Spleen (tissue), 7 donors: ENCODE measurements around the gene VTI1A.
"Not testable (repeated sequence)": the region's sequence is repeated elsewhere in the genome, so short reads cannot be mapped to it uniquely, and the experiment has no call there.

Source experiments
- POLR2AphosphoS5 ChIP-seq, 3 donors: sonication (generic); formaldehyde crosslinking; IDR thresholded peaks; one replicate each; pipeline ENCODE4 v1.5.1; 2017; ENCODE audit warnings: antibody characterized with exemption in 3 of 3
- TF ChIP-seq, protein P1 (sequence below), 11 experiments: fragments of 200-600 bp in 7 of 11; fragments of 450-650 bp in 4 of 11; sonication (generic) in 4 of 11; IDR thresholded peaks in 8 of 11; conservative IDR thresholded peaks in 3 of 11; 1 replicate in 7 of 11; 2 replicates in 4 of 11; pipeline versions ENCODE4 v1.4.0 to v1.8.0; 2016 to 2021; ENCODE audit warnings: antibody characterized with exemption in 11 of 11, inconsistent platforms in 4 of 11, mild to moderate bottlenecking in 1 of 11
- donor health status: DM: no; HTN: no; CAD: no; lungs with moderate emphysema.
- donor health status: DM: no; HTN: no; CAD: no.
- donor health status: DM: no; HTN: no; CAD: no.

DNA sequence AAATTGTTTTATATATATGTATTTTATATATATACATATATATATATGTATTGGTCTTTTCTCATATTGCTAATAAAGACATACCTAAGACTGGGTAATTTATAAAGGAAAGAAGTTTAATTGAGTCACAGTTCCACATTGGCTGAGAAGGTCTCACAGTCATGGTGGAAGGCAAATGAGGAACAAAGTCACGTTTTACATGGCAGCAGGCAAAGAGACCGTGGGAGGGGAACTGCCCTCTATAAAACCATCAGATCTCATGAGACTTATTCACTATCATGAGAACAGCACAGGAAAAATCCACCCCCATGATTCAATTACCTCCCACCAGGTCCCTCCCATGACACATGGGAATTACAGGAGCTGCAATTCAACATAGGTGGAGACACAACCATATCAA, 416.4 kb downstream of the VTI1A start:
- TF ChIP-seq, protein P1, sequence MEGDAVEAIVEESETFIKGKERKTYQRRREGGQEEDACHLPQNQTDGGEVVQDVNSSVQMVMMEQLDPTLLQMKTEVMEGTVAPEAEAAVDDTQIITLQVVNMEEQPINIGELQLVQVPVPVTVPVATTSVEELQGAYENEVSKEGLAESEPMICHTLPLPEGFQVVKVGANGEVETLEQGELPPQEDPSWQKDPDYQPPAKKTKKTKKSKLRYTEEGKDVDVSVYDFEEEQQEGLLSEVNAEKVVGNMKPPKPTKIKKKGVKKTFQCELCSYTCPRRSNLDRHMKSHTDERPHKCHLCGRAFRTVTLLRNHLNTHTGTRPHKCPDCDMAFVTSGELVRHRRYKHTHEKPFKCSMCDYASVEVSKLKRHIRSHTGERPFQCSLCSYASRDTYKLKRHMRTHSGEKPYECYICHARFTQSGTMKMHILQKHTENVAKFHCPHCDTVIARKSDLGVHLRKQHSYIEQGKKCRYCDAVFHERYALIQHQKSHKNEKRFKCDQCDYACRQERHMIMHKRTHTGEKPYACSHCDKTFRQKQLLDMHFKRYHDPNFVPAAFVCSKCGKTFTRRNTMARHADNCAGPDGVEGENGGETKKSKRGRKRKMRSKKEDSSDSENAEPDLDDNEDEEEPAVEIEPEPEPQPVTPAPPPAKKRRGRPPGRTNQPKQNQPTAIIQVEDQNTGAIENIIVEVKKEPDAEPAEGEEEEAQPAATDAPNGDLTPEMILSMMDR (IDR thresholded peaks at IDR 0.05 in 8 of 11, conservative IDR thresholded peaks at IDR 0.05 in 3 of 11) = not testable (repeated sequence)
- not testable (repeated sequence) for TF ChIP-seq POLR2AphosphoS5 (IDR thresholded peaks at IDR 0.05)
